H1 (cell line): ENCODE measurements around the gene SPEF2. TPM values are rescaled to one million over a fixed set of nuclear protein-coding genes. Genes with fewer than 3 reads are reported as not detected.

Experiments used
- CTCF ChIA-PET: fragments of 300-600 bp; sonication (Branson Sonifier 250); formaldehyde crosslinking; loops from one replicate; lab custom pipeline; 2021; ENCODE audit not compliant: partially characterized antibody; lab: Charles Lee
- POLR2A ChIA-PET: fragments of 300-600 bp; sonication (Branson Sonifier 250); formaldehyde crosslinking; loops from one replicate; lab custom pipeline; 2021; ENCODE audit warnings: inconsistent platforms; ENCODE audit not compliant: partially characterized antibody; lab: Charles Lee
- DNase-seq, 2 experiments: peaks; one replicate each; pipeline versions ENCODE4 v3.0.0 to v3.0.0-alpha.2; 2010 to 2022; ENCODE audit warnings: low spot score in 2 of 2, low read depth in 1 of 2, mixed read lengths in 1 of 2
- FAIRE-seq: peaks from 2 replicates; lab custom pipeline; 2011; peaks lifted over from hg19 to GRCh38; lab: Jason Lieb, UNC
- H2AFZ ChIP-seq: 2 replicates; pipeline ENCODE4 v1.8.1; 2012; ENCODE audit warnings: low read length, inconsistent platforms
- H2AK5ac ChIP-seq: 2 replicates; pipeline ENCODE4 v1.6.1; 2013; ENCODE audit warnings: low read depth, low read length
- H2BK120ac ChIP-seq: replicated peaks from 2 replicates; pipeline ENCODE3; 2013; ENCODE audit warnings: low read depth, low read length, inconsistent platforms
- H2BK12ac ChIP-seq: 2 replicates; pipeline ENCODE4 v1.6.1; 2013; ENCODE audit warnings: low read depth, low read length
- H2BK15ac ChIP-seq: 2 replicates; pipeline ENCODE4 v1.6.1; 2013; ENCODE audit warnings: low read length
- H2BK20ac ChIP-seq: 2 replicates; pipeline ENCODE4 v1.6.1; 2013; ENCODE audit warnings: low read length
- H2BK5ac ChIP-seq: 2 replicates; pipeline ENCODE4 v1.6.1; 2013; ENCODE audit warnings: low read depth, low read length
- H3K14ac ChIP-seq: 2 replicates; pipeline ENCODE4 v1.6.1; 2013; ENCODE audit warnings: inconsistent platforms; ENCODE audit not compliant: insufficient read length
- H3K18ac ChIP-seq: 2 replicates; pipeline ENCODE4 v1.6.1; 2013; ENCODE audit warnings: low read length; ENCODE audit errors: extremely low read depth
- H3K23ac ChIP-seq: 2 replicates; pipeline ENCODE4 v1.6.1; 2013; ENCODE audit warnings: inconsistent platforms; ENCODE audit not compliant: insufficient read length
- H3K23me2 ChIP-seq: 2 replicates; pipeline ENCODE4 v1.6.1; 2013; ENCODE audit warnings: low read depth, low read length
- H3K27ac ChIP-seq: 2 replicates; pipeline ENCODE4 v1.6.1; 2011; ENCODE audit warnings: low read depth, low read length, inconsistent platforms
- H3K27me3 ChIP-seq, 4 experiments: replicated peaks in 1 of 4; 1 replicate in 1 of 4; 2 replicates in 3 of 4; pipeline versions ENCODE4 v1.6.1 to v1.8.1; 2011 to 2013; ENCODE audit warnings: low read length in 3 of 4, mild to moderate bottlenecking in 3 of 4, inconsistent platforms in 2 of 4, mixed read lengths in 2 of 4, moderate library complexity in 1 of 4; ENCODE audit not compliant: control insufficient read depth in 3 of 4, insufficient read depth in 3 of 4; ENCODE audit errors: extremely low read depth in 1 of 4
- H3K36me3 ChIP-seq, 4 experiments: 2 replicates each; pipeline versions ENCODE4 v1.6.1 to v1.8.1; 2011 to 2013; ENCODE audit warnings: mild to moderate bottlenecking in 4 of 4, low read length in 3 of 4, moderate library complexity in 2 of 4, control low read depth in 1 of 4, inconsistent platforms in 1 of 4; ENCODE audit not compliant: insufficient read depth in 4 of 4, control insufficient read depth in 2 of 4
- H3K4ac ChIP-seq: replicated peaks from 2 replicates; pipeline ENCODE3; 2013; ENCODE audit warnings: low read length, low read depth, mixed read lengths, inconsistent platforms; ENCODE audit not compliant: insufficient read length
- H3K4me1 ChIP-seq, 4 experiments: replicated peaks in 1 of 4; 1 replicate in 1 of 4; 2 replicates in 3 of 4; pipeline versions ENCODE4 v1.6.1 to v1.8.1; 2011 to 2013; ENCODE audit warnings: low read length in 3 of 4, inconsistent platforms in 2 of 4, mixed read lengths in 1 of 4; ENCODE audit not compliant: insufficient read depth in 4 of 4, control insufficient read depth in 3 of 4
- H3K4me2 ChIP-seq, 2 experiments: 2 replicates each; pipeline versions ENCODE4 v1.6.1 to v1.8.1; 2011 to 2013; ENCODE audit warnings: low read depth in 2 of 2, low read length in 2 of 2, control low read depth in 1 of 2, inconsistent platforms in 1 of 2, mild to moderate bottlenecking in 1 of 2; ENCODE audit not compliant: insufficient read depth in 1 of 2
- H3K4me3 ChIP-seq, 4 experiments: fragments of 200-600, 300-600 bp in 1 of 4; sonication (generic), shearing (Covaris generic), sonication (Bioruptor Twin) in 1 of 4; 2 replicates each; pipeline versions ENCODE4 v1.5.1 to v1.8.1; 2011 to 2016; ENCODE audit warnings: low read length in 4 of 4, low read depth in 3 of 4, control low read depth in 2 of 4, inconsistent platforms in 2 of 4, mild to moderate bottlenecking in 2 of 4, mixed read lengths in 1 of 4, moderate library complexity in 1 of 4; ENCODE audit not compliant: insufficient read depth in 2 of 4; ENCODE audit errors: extremely low read depth in 1 of 4
- H3K56ac ChIP-seq: replicated peaks from 2 replicates; pipeline ENCODE3; 2013; ENCODE audit warnings: low read depth, mild to moderate bottlenecking, mixed read lengths, low read length, inconsistent platforms; ENCODE audit not compliant: insufficient read length
- H3K79me1 ChIP-seq: 2 replicates; pipeline ENCODE4 v1.6.1; 2013; ENCODE audit warnings: low read depth, low read length, control low read depth
- H3K79me2 ChIP-seq, 2 experiments: 2 replicates each; pipeline versions ENCODE4 v1.6.1 to v1.8.1; 2012 to 2013; ENCODE audit warnings: low read length in 2 of 2, mild to moderate bottlenecking in 2 of 2, inconsistent platforms in 1 of 2; ENCODE audit not compliant: insufficient read depth in 2 of 2, control insufficient read depth in 1 of 2
- H3K9ac ChIP-seq, 4 experiments: replicated peaks in 1 of 4; 1 replicate in 1 of 4; 2 replicates in 3 of 4; pipeline versions ENCODE4 v1.6.1 to v1.8.1; 2011 to 2013; ENCODE audit warnings: low read depth in 3 of 4, low read length in 3 of 4, control low read depth in 2 of 4, mild to moderate bottlenecking in 2 of 4, moderate library complexity in 2 of 4, inconsistent platforms in 1 of 4; ENCODE audit errors: extremely low read depth in 1 of 4
- H3K9me3 ChIP-seq, 2 experiments: 2 replicates each; pipeline versions ENCODE4 v1.6.1 to v1.8.1; 2012 to 2013; ENCODE audit warnings: mild to moderate bottlenecking in 2 of 2, moderate library complexity in 2 of 2, control low read depth in 1 of 2, inconsistent platforms in 1 of 2, low read depth in 1 of 2, low read length in 1 of 2, mixed read lengths in 1 of 2; ENCODE audit not compliant: insufficient read depth in 2 of 2
- H4K20me1 ChIP-seq, 2 experiments: replicated peaks in 1 of 2; 2 replicates each; pipeline versions ENCODE3 to v1.8.1; 2011 to 2013; ENCODE audit warnings: inconsistent platforms in 2 of 2, low read length in 2 of 2, mild to moderate bottlenecking in 1 of 2; ENCODE audit not compliant: insufficient read depth in 2 of 2, control insufficient read depth in 1 of 2
- H4K5ac ChIP-seq: 2 replicates; pipeline ENCODE4 v1.6.1; 2013; ENCODE audit warnings: low read length, low read depth, mixed read lengths, inconsistent platforms; ENCODE audit not compliant: insufficient read length
- H4K8ac ChIP-seq: 2 replicates; pipeline ENCODE4 v1.8.0; 2013; ENCODE audit warnings: mild to moderate bottlenecking, moderate library complexity, low read length, inconsistent platforms; ENCODE audit not compliant: insufficient read depth; ENCODE audit errors: extremely low read depth
- H4K91ac ChIP-seq: replicated peaks from 2 replicates; pipeline ENCODE3; 2013; ENCODE audit warnings: low read length, mixed read lengths, inconsistent platforms; ENCODE audit not compliant: insufficient read length
- BCL11A ChIP-seq, 2 experiments: IDR thresholded peaks; one replicate each; pipeline ENCODE4 v1.6.1; 2011; ENCODE audit warnings: low read depth in 2 of 2, low read length in 2 of 2, mild to moderate bottlenecking in 2 of 2
- CBX8 ChIP-seq: fragments of 300-800, 300-1000 bp; sonication (generic); IDR thresholded peaks from 2 replicates; pipeline ENCODE4 v1.7.1; 2016; ENCODE audit warnings: low read depth, low read length, borderline replicate concordance
- HDAC6 ChIP-seq: IDR thresholded peaks from one replicate; pipeline ENCODE4 v1.7.1; 2012; ENCODE audit warnings: low read depth, mild to moderate bottlenecking, inconsistent platforms, low read length, moderate library complexity
- NRF1 ChIP-seq: IDR thresholded peaks from 2 replicates; pipeline ENCODE4 v1.6.1; 2011; ENCODE audit warnings: mild to moderate bottlenecking, low read depth, low read length, improper control_type of control experiment
- RBBP5 ChIP-seq: IDR thresholded peaks from 2 replicates; pipeline ENCODE4 v1.7.1; 2012; ENCODE audit warnings: low read depth, mild to moderate bottlenecking, inconsistent platforms, low read length, moderate library complexity, borderline replicate concordance
- SIRT6 ChIP-seq: IDR thresholded peaks from one replicate; pipeline ENCODE4 v1.7.1; 2012; ENCODE audit warnings: low read length, inconsistent platforms
- SIX5 ChIP-seq: IDR thresholded peaks from 2 replicates; pipeline ENCODE4 v1.6.1; 2011; ENCODE audit warnings: mild to moderate bottlenecking, low read depth, low read length
- SRF ChIP-seq: IDR thresholded peaks from 2 replicates; pipeline ENCODE4 v1.6.1; 2011; ENCODE audit warnings: mild to moderate bottlenecking, low read depth, low read length, moderate library complexity
- ZNF274 ChIP-seq: IDR thresholded peaks from 2 replicates; pipeline ENCODE4 v1.7.0; 2012; ENCODE audit warnings: low read length, borderline replicate concordance; ENCODE audit errors: extremely low read depth
- WGBS, 2 experiments: shearing (Covaris generic) in 1 of 2; methylation state at CpG; one replicate each; pipeline versions ENCODE4 v1.1.6 to v1.1.7; 2013 to 2015; ENCODE audit warnings: low lambda C conversion rate in 2 of 2, mixed read lengths in 2 of 2, inconsistent platforms in 1 of 2, low coverage in 1 of 2, missing lambda C conversion rate in 1 of 2; ENCODE audit not compliant: insufficient replicate concordance in 2 of 2, insufficient coverage in 1 of 2, insufficient read length in 1 of 2; ENCODE audit errors: extremely low coverage in 1 of 2, missing lambda C conversion rate in 1 of 2; 5-methylcytosine and 5-hydroxymethylcytosine counted together
- polyA plus RNA-seq, 7 experiments: library from polyadenylated mRNA; depleted of rRNA in 3 of 7; stranded (reverse) in 5 of 7; unstranded in 2 of 7; fragments of >200 nt in 5 of 7; fragments of 200-250 nt in 2 of 7; gene quantifications; 1 replicate in 5 of 7; 2 replicates in 1 of 7; 4 replicates in 1 of 7; pipeline versions ENCODE4 v1.2.1 to v1.2.3, GENCODE V29; 2011 to 2013; ENCODE audit warnings: missing spikeins in 2 of 7, mixed read lengths in 2 of 7
- total RNA-seq: library from RNA; stranded (reverse); fragmentation: NEBNext Ultra II Directional; extraction: Animal tissue kit (Norgen Biotek cat#: 25700); gene quantifications from 2 replicates; pipeline ENCODE4 v1.2.1, GENCODE V29; 2021

Gene SPEF2
- total and polyA plus RNA-seq, 2 of the 8 experiments (the other 6 are each of a cell fraction or from before 2014, with no cell fraction given) = 0.14 to 0.73 TPM

DNA sequence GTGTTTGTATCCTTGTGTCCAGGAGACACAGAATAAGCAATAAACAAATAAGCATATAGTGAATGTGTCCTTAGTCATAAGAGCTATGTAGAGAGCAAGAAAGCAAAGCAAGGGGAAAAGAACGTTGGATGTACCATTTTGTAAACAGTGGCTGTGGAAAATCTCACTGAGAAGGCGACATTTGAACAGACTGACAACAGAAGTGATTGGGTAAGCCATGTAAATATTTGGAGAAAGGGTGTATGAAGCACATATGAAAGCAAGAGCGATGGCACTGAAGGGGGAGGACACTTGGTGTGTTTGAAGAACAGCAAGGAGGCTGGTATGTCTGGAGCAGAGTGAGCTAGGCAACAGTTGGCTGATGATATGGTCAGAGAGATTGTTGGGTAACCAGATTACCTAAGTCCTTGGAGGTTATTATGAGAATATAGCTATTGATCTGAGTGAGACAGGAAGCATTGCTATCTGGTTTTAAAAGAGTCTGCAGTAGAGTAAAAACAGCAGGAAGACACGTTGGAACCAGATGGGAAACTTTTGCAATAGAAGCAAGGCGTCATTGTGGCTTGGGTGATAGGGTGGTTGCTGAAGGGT lies 123.6 kb downstream of the SPEF2 start:
- no peak overlapping the region for H2BK20ac ChIP-seq
- no peak overlapping the region for H3K4me2 ChIP-seq
- H2BK12ac ChIP-seq = no peak overlapping the region
- no peaks in the 10 kb centered on the region for H3K4me1 ChIP-seq
- no peak overlapping the region for H2BK5ac ChIP-seq
- no peak overlapping the region for H2AK5ac ChIP-seq
- no peak overlapping the region for H3K4me3 ChIP-seq
- no peak overlapping the region for H3K56ac ChIP-seq
- DNase-seq = no peak
- H4K8ac ChIP-seq = no peak overlapping the region
- no peaks in the 10 kb centered on the region for H3K23me2 ChIP-seq
- no peaks in the 10 kb centered on the region for H4K20me1 ChIP-seq
- H3K9ac ChIP-seq = no peak overlapping the region
- no peak overlapping the region for H3K14ac ChIP-seq
- H3K18ac ChIP-seq = no peak overlapping the region
- H2BK120ac ChIP-seq = no peak overlapping the region
- H4K5ac ChIP-seq = no peak overlapping the region
- ChIA-PET CTCF (no interaction called here), POLR2A (no interaction called here)
- H3K4ac ChIP-seq = no peak overlapping the region
- no peak overlapping the region for H3K27ac ChIP-seq
- H3K36me3 ChIP-seq = no peaks in the 10 kb centered on the region
- TF ChIP-seq BCL11A (IDR thresholded peaks at IDR 0.05; ENCODE audit: low read depth in 2 of 2, low read length in 2 of 2) (no peak), ZNF274 (no peak), NRF1 (no peak), SRF (no peak), HDAC6 (no peak), SIRT6 (no peak), SIX5 (no peak), RBBP5 (no peak), CBX8 (no peak)
- no peaks in the 10 kb centered on the region for H3K9me3 ChIP-seq
- H2AFZ ChIP-seq = no peak overlapping the region
- no peak for FAIRE-seq
- no peak overlapping the region for H4K91ac ChIP-seq
- no peaks in the 10 kb centered on the region for H3K79me2 ChIP-seq
- H3K79me1 ChIP-seq = no peaks in the 10 kb centered on the region
- no peak overlapping the region for H3K23ac ChIP-seq
- H3K27me3 ChIP-seq = peaks cover 0 to 11% (median 5%) of the 10 kb centered on the region in 4 experiments; a peak in 2 of 7 replicates
- H2BK15ac ChIP-seq = no peak overlapping the region
- WGBS, 2 experiments = 82% methylated on average over 5 of the region's 5 CpGs; no CpG with 5 or more reads in 1 of the 2 experiments
